ENCODE results near the gene RSPH3.
"Not testable (repeated sequence)": the region's sequence is repeated elsewhere in the genome, so short reads cannot be mapped to it uniquely, and the experiment has no call there.

RSPH3 gene

DNA sequence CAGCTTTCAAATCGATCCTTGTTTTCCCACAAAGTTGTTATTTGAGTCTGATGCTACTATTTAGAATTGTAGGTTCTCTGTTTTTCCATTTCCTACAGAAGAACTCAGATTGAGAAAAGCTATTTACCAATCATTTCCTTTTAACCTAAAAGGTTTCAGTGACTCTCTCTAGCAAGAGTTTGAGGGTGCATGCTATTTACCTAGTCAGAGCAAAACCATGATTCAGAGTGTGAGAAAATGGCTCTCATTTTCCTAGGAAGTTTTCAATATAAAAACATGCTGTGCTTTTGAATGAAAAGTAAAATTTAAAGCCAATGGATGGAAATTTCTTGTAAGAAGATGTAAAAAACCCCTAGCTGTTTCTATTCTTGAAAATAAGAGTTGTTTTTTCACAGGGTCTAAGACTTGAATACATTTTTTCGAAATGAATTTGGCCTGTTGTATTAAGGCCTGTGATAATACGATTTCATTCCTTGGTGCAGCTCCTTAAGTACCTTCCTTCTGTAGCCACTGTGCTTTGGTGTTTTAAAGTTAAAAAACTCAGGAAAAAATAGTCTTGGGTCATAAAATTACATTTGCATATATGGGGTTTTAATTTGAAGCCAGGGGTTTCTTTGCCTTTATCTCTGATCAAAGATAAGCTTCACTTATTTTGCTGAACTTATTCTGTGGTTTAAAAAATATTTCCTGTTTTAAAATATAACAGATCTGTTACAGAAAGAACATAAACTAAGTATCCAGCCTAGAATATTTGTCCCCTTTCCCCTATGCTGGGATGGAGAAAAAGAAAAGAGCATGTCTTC lies 18.0 kb upstream of the RSPH3 start:
- no peak overlapping the region for H3K27ac ChIP-seq
- TF ChIP-seq, protein P1, sequence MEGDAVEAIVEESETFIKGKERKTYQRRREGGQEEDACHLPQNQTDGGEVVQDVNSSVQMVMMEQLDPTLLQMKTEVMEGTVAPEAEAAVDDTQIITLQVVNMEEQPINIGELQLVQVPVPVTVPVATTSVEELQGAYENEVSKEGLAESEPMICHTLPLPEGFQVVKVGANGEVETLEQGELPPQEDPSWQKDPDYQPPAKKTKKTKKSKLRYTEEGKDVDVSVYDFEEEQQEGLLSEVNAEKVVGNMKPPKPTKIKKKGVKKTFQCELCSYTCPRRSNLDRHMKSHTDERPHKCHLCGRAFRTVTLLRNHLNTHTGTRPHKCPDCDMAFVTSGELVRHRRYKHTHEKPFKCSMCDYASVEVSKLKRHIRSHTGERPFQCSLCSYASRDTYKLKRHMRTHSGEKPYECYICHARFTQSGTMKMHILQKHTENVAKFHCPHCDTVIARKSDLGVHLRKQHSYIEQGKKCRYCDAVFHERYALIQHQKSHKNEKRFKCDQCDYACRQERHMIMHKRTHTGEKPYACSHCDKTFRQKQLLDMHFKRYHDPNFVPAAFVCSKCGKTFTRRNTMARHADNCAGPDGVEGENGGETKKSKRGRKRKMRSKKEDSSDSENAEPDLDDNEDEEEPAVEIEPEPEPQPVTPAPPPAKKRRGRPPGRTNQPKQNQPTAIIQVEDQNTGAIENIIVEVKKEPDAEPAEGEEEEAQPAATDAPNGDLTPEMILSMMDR (conservative IDR thresholded peaks at IDR 0.05): no peak
- no peak for TF ChIP-seq ZFX (IDR thresholded peaks at IDR 0.05)

DNA sequence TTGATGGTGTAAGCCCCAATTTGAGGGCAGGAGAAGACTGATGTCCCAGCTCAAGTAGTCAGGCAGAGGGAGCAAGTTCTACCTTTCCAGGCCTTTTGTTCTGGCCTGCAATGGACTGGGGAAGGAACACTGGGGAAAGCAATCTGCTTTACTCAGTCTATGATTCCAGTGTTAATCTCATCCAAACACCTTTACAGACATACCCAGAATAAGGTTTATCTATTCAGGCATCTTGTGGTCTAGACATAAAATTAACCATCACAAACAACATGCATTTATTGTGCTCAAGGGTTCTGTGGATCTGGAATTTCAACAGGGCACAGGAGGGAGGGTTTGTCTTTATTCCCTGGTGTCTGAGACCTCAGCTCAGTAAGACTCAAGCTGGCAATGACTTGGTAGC lies 14.4 kb upstream of the RSPH3 start:
- no peak overlapping the region for H3K27ac ChIP-seq
- no peak for TF ChIP-seq ZFX (IDR thresholded peaks at IDR 0.05)
- TF ChIP-seq, protein P1 (conservative IDR thresholded peaks at IDR 0.05): no peak

- no peak overlapping the region for H3K27ac ChIP-seq
- TF ChIP-seq, protein P1 (conservative IDR thresholded peaks at IDR 0.05): no peak
- no peak for TF ChIP-seq ZFX (IDR thresholded peaks at IDR 0.05)
These were observed 13.2 kb upstream of the RSPH3 start for GRCh38 chr6:159013229-159013628.

GRCh38 chr6:159012201-159012600 lies 12.2 kb upstream of the RSPH3 start:
- TF ChIP-seq ZFX (IDR thresholded peaks at IDR 0.05): no peak
- TF ChIP-seq, protein P1 (conservative IDR thresholded peaks at IDR 0.05): no peak
- H3K27ac ChIP-seq: no peak overlapping the region

DNA sequence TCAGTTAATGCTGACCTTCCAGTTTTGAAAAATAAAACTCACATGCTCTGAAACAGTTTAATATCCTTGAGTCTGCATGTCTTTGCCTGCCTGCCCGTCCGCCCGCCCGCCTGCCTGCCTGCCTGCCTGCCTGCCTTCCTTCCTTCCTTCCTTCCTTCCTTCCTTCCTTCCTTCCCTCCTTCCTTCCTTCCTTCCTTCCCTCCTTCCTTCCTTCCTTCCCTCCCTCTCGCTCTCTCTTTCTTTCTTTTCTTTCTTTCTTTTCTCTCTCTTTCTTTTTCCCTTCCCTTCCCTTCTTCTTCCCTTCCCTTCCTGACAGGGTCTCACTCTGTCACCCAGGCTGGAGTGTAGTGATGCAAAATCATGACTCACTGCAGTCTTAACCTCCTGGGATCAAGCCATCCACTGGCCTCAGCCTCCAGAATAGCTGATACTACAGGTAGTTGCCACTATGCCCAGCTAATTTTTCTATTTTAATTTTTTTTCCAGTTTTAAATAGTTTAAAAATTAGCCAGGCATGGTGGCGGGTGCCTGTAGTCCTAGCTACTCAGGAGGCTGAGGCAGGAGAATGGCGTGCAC lies 10.1 kb upstream of the RSPH3 start:
- not testable (repeated sequence) for H3K27ac ChIP-seq

GRCh38 chr6:159008656-159009288 lies 8.8 kb upstream of the RSPH3 start:
- no peak overlapping the region for H3K27ac ChIP-seq
- no peak for TF ChIP-seq ZFX (IDR thresholded peaks at IDR 0.05)
- TF ChIP-seq, protein P1 (conservative IDR thresholded peaks at IDR 0.05): peak; percentile 32

DNA sequence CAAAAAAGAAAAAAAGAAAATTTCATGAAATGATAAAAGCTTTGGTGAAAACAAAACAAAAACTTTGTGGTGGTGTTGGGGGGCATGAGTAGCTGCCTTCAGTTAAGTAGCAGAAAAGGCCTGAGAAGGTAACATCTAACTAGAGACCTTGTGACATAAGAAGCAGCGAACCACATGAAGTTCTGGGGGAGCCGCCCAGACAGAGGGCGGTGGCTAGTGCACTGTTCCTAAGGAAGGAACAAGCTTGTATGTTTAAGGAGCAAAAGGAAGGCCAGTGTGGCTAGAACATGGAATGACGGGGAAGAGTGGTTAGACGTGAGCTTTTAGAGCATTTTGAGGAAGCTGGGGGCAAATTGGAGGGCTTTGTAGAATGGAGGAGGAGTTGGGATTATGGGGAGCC lies 7.5 kb upstream of the RSPH3 start:
- TF ChIP-seq ZFX (IDR thresholded peaks at IDR 0.05): no peak
- TF ChIP-seq, protein P1 (conservative IDR thresholded peaks at IDR 0.05): no peak
- no peak overlapping the region for H3K27ac ChIP-seq

All from C4-2B (cell line).